Measurements from ENCODE around the gene SPOCK1. TPM values are rescaled to one million over a fixed set of nuclear protein-coding genes. Genes with fewer than 3 reads are reported as not detected.

SPOCK1 gene
- total RNA-seq, 1 donor: 231 TPM

- no peaks in the 10 kb centered on the region for H3K27me3 ChIP-seq (ENCODE audit: insufficient read depth, low read length)
- no peak overlapping the region for H3K4me2 ChIP-seq (ENCODE audit: insufficient read depth, low read length)
- H3K4me1 ChIP-seq (ENCODE audit: insufficient read depth, low read length): no peaks in the 10 kb centered on the region
- TF ChIP-seq CTCF (IDR thresholded peaks at IDR 0.05; ENCODE audit: extremely low read depth, low read depth, low read length): no peak
- H3K79me2 ChIP-seq (ENCODE audit: insufficient read depth, low read length): peaks cover 2% of the 10 kb centered on the region
- no peak overlapping the region for H2AFZ ChIP-seq (ENCODE audit: low read length)
- no peak overlapping the region for H3K4me3 ChIP-seq (ENCODE audit: insufficient read depth, low read length)
- H4K20me1 ChIP-seq (ENCODE audit: insufficient read depth, low read length): peaks cover 37% of the 10 kb centered on the region
- DNase-seq (ENCODE audit: insufficient read length, low spot score, missing footprints): peak; percentile 38
- H3K36me3 ChIP-seq (ENCODE audit: insufficient read depth, low read length): no peaks in the 10 kb centered on the region
- no peak overlapping the region for H3K27ac ChIP-seq (ENCODE audit: low read depth, low read length)
- H3K9me3 ChIP-seq (ENCODE audit: low read depth, low read length): no peaks in the 10 kb centered on the region
These were observed 342.9 kb downstream of the SPOCK1 start for GRCh38 chr5:137156180-137156579.

GRCh38 chr5:137155261-137156000 lies 343.7 kb downstream of the SPOCK1 start:
- H4K20me1 ChIP-seq (ENCODE audit: insufficient read depth, low read length): peaks cover 35% of the 10 kb centered on the region
- H3K9me3 ChIP-seq (ENCODE audit: low read depth, low read length): no peaks in the 10 kb centered on the region
- DNase-seq (ENCODE audit: insufficient read length, low spot score, missing footprints): no peak
- no peak for TF ChIP-seq CTCF (IDR thresholded peaks at IDR 0.05; ENCODE audit: extremely low read depth, low read depth, low read length)
- no peak overlapping the region for H3K4me3 ChIP-seq (ENCODE audit: insufficient read depth, low read length)
- H3K79me2 ChIP-seq (ENCODE audit: insufficient read depth, low read length): peaks cover 2% of the 10 kb centered on the region
- H3K4me1 ChIP-seq (ENCODE audit: insufficient read depth, low read length): no peaks in the 10 kb centered on the region
- no peak overlapping the region for H3K4me2 ChIP-seq (ENCODE audit: insufficient read depth, low read length)
- no peak overlapping the region for H2AFZ ChIP-seq (ENCODE audit: low read length)
- H3K27ac ChIP-seq (ENCODE audit: low read depth, low read length): no peak overlapping the region
- no peaks in the 10 kb centered on the region for H3K27me3 ChIP-seq (ENCODE audit: insufficient read depth, low read length)
- H3K36me3 ChIP-seq (ENCODE audit: insufficient read depth, low read length): no peaks in the 10 kb centered on the region

GRCh38 chr5:137152616-137153015 lies 346.5 kb downstream of the SPOCK1 start:
- no peak overlapping the region for H3K4me3 ChIP-seq (ENCODE audit: insufficient read depth, low read length)
- H3K4me1 ChIP-seq (ENCODE audit: insufficient read depth, low read length): peaks cover 15% of the 10 kb centered on the region
- no peak overlapping the region for H3K27ac ChIP-seq (ENCODE audit: low read depth, low read length)
- peaks cover 7% of the 10 kb centered on the region for H3K79me2 ChIP-seq (ENCODE audit: insufficient read depth, low read length)
- H4K20me1 ChIP-seq (ENCODE audit: insufficient read depth, low read length): peaks cover 26% of the 10 kb centered on the region
- TF ChIP-seq CTCF (IDR thresholded peaks at IDR 0.05; ENCODE audit: extremely low read depth, low read depth, low read length): no peak
- no peaks in the 10 kb centered on the region for H3K36me3 ChIP-seq (ENCODE audit: insufficient read depth, low read length)
- H3K27me3 ChIP-seq (ENCODE audit: insufficient read depth, low read length): no peaks in the 10 kb centered on the region
- H2AFZ ChIP-seq (ENCODE audit: low read length): no peak overlapping the region
- no peaks in the 10 kb centered on the region for H3K9me3 ChIP-seq (ENCODE audit: low read depth, low read length)
- no peak for DNase-seq (ENCODE audit: insufficient read length, low spot score, missing footprints)
- no peak overlapping the region for H3K4me2 ChIP-seq (ENCODE audit: insufficient read depth, low read length)

- H3K4me3 ChIP-seq (ENCODE audit: insufficient read depth, low read length): no peak overlapping the region
- peaks cover 8% of the 10 kb centered on the region for H3K79me2 ChIP-seq (ENCODE audit: insufficient read depth, low read length)
- no peak for TF ChIP-seq CTCF (IDR thresholded peaks at IDR 0.05; ENCODE audit: extremely low read depth, low read depth, low read length)
- no peak for DNase-seq (ENCODE audit: insufficient read length, low spot score, missing footprints)
- H3K36me3 ChIP-seq (ENCODE audit: insufficient read depth, low read length): no peaks in the 10 kb centered on the region
- H4K20me1 ChIP-seq (ENCODE audit: insufficient read depth, low read length): no peaks in the 10 kb centered on the region
- no peak overlapping the region for H3K4me2 ChIP-seq (ENCODE audit: insufficient read depth, low read length)
- H3K9me3 ChIP-seq (ENCODE audit: low read depth, low read length): no peaks in the 10 kb centered on the region
- H2AFZ ChIP-seq (ENCODE audit: low read length): no peak overlapping the region
- peaks cover 42% of the 10 kb centered on the region for H3K4me1 ChIP-seq (ENCODE audit: insufficient read depth, low read length)
- H3K27me3 ChIP-seq (ENCODE audit: insufficient read depth, low read length): no peaks in the 10 kb centered on the region
- H3K27ac ChIP-seq (ENCODE audit: low read depth, low read length): peak overlapping the region; percentile 98
These were observed 350.5 kb downstream of the SPOCK1 start for GRCh38 chr5:137148655-137149054.
